Left lobe of liver (tissue), 2 donors: Measurements from ENCODE around the gene SLC25A44. TPM values are rescaled to one million over a fixed set of nuclear protein-coding genes. Genes with fewer than 3 reads are reported as not detected.
"Not testable (repeated sequence)": the region's sequence is repeated elsewhere in the genome, so short reads cannot be mapped to it uniquely, and the experiment has no call there.

Source experiments
- ATAC-seq: fragments of 200-7000 bp; cut with Tn5 transposase; one replicate; pipeline ENCODE4 v1.9.1; 2020; ENCODE audit warnings: mild to moderate bottlenecking, moderate library complexity
- DNase-seq: peaks from one replicate; pipeline ENCODE4 v3.0.0-alpha.2; 2020; ENCODE audit warnings: low spot score
- total RNA-seq: library from RNA; stranded (reverse); gene quantifications from one replicate; pipeline ENCODE4 v1.2.1, GENCODE V29; 2021
- donor health status: DM: no; HTN: no; CAD: no; lungs with moderate emphysema.
- donor health status: DM: no; HTN: yes; CAD: no.

The SLC25A44 gene
- total RNA-seq, 1 donor from 2014 or later = 25.4 TPM

- no peak for DNase-seq
- no peak for ATAC-seq
Measured at GRCh38 chr1:156198831-156199349, 5.0 kb downstream of the SLC25A44 start.

GRCh38 chr1:156200044-156200443 lies 6.1 kb downstream of the SLC25A44 start:
- no peak for ATAC-seq
- DNase-seq = no peak

DNA sequence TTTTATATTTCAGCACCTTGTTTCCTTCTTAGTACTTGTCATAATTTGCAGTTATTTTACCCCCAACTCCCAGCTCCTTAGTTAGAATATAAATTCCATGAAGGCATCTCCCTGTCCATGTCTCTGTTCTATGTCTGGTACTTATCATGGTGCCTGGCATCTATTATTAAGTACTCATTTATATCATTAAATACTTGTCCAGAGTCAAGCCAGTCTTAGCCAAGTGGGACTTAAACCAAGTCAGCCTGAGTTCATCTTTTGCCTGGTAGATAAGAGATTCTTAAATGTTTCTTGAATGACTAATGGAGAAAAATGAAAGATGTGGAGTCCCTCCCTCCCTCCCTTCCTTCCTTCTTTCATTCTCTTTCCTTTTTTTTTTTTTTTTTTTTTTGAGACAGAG lies 9.4 kb downstream of the SLC25A44 start:
- DNase-seq (no peak), ATAC-seq (no peak)

GRCh38 chr1:156204686-156205085 lies 10.8 kb downstream of the SLC25A44 start:
- no peak for ATAC-seq
- DNase-seq = no peak

- ATAC-seq (no peak), DNase-seq (no peak)
Measured at GRCh38 chr1:156211243-156211642, 17.3 kb downstream of the SLC25A44 start.

DNA sequence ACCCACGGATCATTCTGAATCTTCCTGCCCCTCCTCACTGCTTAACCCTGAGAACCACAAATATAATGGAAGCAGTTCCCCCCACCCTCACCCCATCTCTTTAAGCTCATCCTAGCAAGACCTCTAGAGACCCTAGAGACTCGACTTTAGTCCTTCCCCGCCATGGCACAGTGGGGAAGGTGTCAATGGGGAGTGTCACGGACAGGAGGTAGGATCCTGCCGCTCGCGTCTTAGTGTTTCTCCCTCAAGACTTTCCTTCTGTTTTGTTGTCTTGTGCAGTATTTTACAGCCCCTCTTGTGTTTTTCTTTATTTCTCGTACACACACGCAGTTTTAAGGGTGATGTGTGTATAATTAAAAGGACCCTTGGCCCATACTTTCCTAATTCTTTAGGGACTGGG lies 18.2 kb downstream of the SLC25A44 start:
- DNase-seq = no peak
- ATAC-seq = no peak

DNA sequence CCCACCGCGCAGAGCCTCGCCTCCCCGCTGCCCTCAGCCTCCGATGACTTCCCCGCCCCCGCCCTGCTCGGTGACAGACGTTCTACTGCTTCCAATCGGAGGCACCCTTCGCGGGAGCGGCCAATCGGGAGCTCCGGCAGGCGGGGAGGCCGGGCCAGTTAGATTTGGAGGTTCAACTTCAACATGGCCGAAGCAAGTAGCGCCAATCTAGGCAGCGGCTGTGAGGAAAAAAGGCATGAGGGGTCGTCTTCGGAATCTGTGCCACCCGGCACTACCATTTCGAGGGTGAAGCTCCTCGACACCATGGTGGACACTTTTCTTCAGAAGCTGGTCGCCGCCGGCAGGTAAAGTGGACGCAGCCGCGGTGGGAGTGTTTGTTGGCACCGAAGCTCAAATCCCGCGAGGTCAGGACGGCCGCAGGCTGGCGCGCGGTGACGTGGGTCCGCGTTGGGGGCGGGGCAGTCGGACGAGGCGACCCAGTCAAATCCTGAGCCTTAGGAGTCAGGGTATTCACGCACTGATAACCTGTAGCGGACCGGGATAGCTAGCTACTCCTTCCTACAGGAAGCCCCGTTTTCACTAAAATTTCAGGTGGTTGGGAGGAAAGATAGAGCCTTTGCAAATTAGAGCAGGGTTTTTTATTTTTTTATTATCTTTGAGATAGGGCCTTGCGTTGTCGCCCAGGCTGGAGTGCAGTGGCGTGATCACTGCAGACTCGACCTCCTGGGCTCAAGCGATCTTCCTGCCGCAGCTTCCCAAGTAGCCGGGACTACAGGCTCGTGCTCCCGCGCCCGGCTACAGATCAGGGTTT lies 19.1 kb downstream of the SLC25A44 start, which contains the start of gene PMF1:
Gene PMF1, plus strand, starts transcription at position 175 of the 811 bp plus-strand sequence. Its CDS starts 9 bp downstream, at position 184.
- peak; percentile 97 for DNase-seq
- ATAC-seq = peak; percentile 88

- DNase-seq = no peak
- ATAC-seq = no peak
Measured at GRCh38 chr1:156213644-156213966, 19.7 kb downstream of the SLC25A44 start.

- DNase-seq (no peak), ATAC-seq (no peak)
Measured at GRCh38 chr1:156214024-156214748, 20.3 kb downstream of the SLC25A44 start.

- not testable (repeated sequence) for ATAC-seq, DNase-seq
Measured at GRCh38 chr1:156216361-156217086, 22.6 kb downstream of the SLC25A44 start.

DNA sequence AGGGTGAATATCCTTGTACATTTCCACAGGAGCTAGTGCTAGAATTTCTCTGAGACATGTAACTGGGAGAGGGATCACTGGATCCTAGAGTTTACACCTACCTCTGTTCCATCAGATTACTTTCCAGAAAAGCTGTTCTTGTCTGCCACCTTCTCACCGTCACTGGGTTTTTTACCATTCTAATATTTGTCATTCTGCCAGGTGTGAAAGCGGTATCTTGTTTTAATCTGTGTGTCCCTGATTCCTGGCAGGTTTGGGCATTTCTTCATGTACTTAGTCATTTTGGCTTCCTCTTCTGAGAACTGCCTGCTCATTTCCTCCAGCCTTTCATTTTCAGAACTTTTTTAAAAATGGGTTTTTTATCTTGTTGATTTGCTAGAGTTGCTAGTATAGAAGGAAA lies 24.0 kb downstream of the SLC25A44 start:
- ATAC-seq (peak; percentile 5), DNase-seq (no peak)

DNA sequence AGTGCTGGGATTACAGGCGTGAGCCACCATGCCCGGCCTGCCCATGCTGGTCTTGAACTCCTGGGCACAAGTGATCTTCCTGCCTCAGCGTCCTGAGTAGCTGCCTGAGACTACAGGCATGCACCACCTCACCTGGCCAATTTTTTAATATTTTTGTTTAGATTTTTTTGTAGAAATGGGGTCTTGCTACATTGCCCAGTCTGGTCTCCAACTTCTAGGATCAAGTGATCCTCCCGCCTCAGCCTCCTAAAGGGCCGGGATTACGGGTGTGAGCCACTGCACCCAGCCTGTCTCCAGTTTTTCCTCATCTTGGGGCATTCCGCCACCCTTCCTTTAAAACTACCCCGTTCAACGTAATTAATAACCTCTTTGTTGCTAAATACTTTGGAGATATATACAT lies 26.3 kb downstream of the SLC25A44 start:
- DNase-seq = no peak
- no peak for ATAC-seq

GRCh38 chr1:156221986-156222692 lies 28.2 kb downstream of the SLC25A44 start:
- DNase-seq (no peak), ATAC-seq (no peak)

- no peak for DNase-seq
- ATAC-seq = no peak
Measured at GRCh38 chr1:156225677-156226014, 31.7 kb downstream of the SLC25A44 start.

DNA sequence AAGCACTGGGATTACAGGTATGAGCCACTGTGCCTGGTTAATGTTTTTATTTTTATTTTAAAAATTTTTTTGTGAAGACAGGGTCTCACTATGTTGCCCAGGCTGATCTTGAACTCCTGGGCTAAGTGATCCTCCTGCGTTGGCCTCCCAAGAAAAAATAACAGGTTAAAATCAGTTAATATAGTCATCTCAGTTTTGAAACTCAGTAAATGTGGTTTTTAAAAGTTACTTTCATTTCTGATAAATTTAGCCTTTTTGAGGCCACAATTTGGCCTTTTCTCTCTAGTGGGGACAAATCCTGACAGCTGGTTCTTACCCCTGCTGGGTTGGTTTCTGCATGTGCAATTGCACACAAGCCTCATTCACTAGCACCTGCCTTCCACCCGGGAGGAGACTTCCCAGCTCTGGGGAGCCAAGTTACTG lies 32.2 kb downstream of the SLC25A44 start:
- ATAC-seq (no peak), DNase-seq (no peak)

GRCh38 chr1:156226782-156227181 lies 32.9 kb downstream of the SLC25A44 start:
- DNase-seq (no peak), ATAC-seq (no peak)

DNA sequence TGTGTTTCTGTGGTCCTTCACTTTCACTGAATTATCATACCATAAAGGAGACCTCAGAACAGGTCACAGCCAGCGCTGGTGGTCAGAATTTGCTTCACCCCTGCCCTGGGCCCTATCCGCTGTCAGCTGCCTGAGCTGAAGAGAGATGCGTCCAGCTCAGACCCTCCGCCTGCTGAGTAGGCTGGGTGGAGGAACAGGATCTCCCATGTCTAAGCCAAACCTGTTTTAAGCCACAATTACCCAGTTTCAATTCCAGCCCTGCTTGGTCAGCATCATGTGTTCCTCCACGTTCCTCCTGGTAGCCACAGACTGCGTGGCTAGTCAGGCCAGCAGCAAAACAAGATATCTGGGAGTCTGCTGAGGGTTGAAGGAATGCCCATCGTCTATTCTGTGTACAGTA lies 34.6 kb downstream of the SLC25A44 start:
- no peak for DNase-seq
- no peak for ATAC-seq

- DNase-seq = no peak
- ATAC-seq = no peak
Measured at GRCh38 chr1:156229809-156230472, 36.0 kb downstream of the SLC25A44 start.

GRCh38 chr1:156230473-156230837 lies 36.6 kb downstream of the SLC25A44 start:
- ATAC-seq = no peak
- no peak for DNase-seq

- ATAC-seq = no peak
- no peak for DNase-seq
Measured at GRCh38 chr1:156232201-156232894, 38.4 kb downstream of the SLC25A44 start.
